SU-DHL-6 (cell line): Measurements from ENCODE around the gene CDH13.

Experiments
- H2AFZ ChIP-seq: fragments of 200-600 bp; sonication (generic); 2 replicates; pipeline ENCODE4 v1.6.1; 2014; ENCODE audit warnings: low read depth, mild to moderate bottlenecking, moderate library complexity, mixed read lengths, antibody characterized with exemption, low read length; ENCODE audit not compliant: severe bottlenecking
- H3F3A ChIP-seq: fragments of 200-600 bp; shearing (Covaris generic); 2 replicates; pipeline ENCODE4 v1.6.0; 2016; ENCODE audit warnings: antibody characterized with exemption, mild to moderate bottlenecking; ENCODE audit not compliant: insufficient read depth
- H3K27ac ChIP-seq: fragments of 200-600 bp; sonication (generic); 2 replicates; pipeline ENCODE4 v1.5.1; 2016; ENCODE audit warnings: low read depth, mild to moderate bottlenecking, low read length, moderate library complexity, mixed read lengths
- H3K27me3 ChIP-seq: fragments of 200-600 bp; sonication (generic), shearing (Covaris generic); 2 replicates; pipeline ENCODE4 v1.6.0; 2014; ENCODE audit warnings: mild to moderate bottlenecking, low read length
- H3K36me3 ChIP-seq: fragments of 200-600 bp; sonication (generic); 2 replicates; pipeline ENCODE4 v1.6.1; 2014; ENCODE audit warnings: mild to moderate bottlenecking, low read length, mixed read lengths
- H3K4me2 ChIP-seq: fragments of 300-600, 200-600 bp; shearing (Covaris generic), sonication (generic); 2 replicates; pipeline ENCODE4 v1.6.0; 2014; ENCODE audit warnings: low read length, low read depth, mild to moderate bottlenecking; ENCODE audit not compliant: poor library complexity, severe bottlenecking
- H3K4me3 ChIP-seq: fragments of 200-600 bp; sonication (generic); 2 replicates; pipeline ENCODE4 v1.5.1; 2014; ENCODE audit warnings: antibody characterized with exemption, low read length, mild to moderate bottlenecking, mixed read lengths; ENCODE audit not compliant: insufficient read depth, poor library complexity, severe bottlenecking
- H3K79me2 ChIP-seq: fragments of 200-600 bp; sonication (generic); 2 replicates; pipeline ENCODE4 v1.6.1; 2014; ENCODE audit warnings: mild to moderate bottlenecking, low read length, moderate library complexity; ENCODE audit not compliant: insufficient read depth
- H3K9ac ChIP-seq: fragments of 200-600 bp; sonication (generic); 2 replicates; pipeline ENCODE4 v1.7.0; 2014; ENCODE audit warnings: mild to moderate bottlenecking, low read length
- H3K9me2 ChIP-seq: fragments of 200-600 bp; sonication (generic); replicated peaks from 2 replicates; pipeline ENCODE4 v1.6.1; 2014; ENCODE audit warnings: low read length; ENCODE audit not compliant: insufficient read depth
- H3K9me3 ChIP-seq: fragments of 200-600 bp; sonication (generic); 2 replicates; pipeline ENCODE4 v1.6.1; 2014; ENCODE audit warnings: low read length, mixed read lengths; ENCODE audit not compliant: insufficient read depth
- H4K20me1 ChIP-seq: fragments of 200-600 bp; sonication (generic); 2 replicates; pipeline ENCODE4 v1.6.1; 2014; ENCODE audit warnings: low read depth, mild to moderate bottlenecking, antibody characterized with exemption, low read length, moderate library complexity, mixed read lengths
- CTCF ChIP-seq: fragments of 200-600 bp; sonication (generic); IDR thresholded peaks from one replicate; pipeline ENCODE4 v1.5.1; 2017; ENCODE audit warnings: antibody characterized with exemption, mild to moderate bottlenecking, low read length, moderate library complexity; ENCODE audit not compliant: insufficient read depth, poor library complexity, severe bottlenecking
- EZH2phosphoT487 ChIP-seq: fragments of 200-600 bp; sonication (generic), shearing (Covaris generic); conservative IDR thresholded peaks from 2 replicates; pipeline ENCODE4 v1.6.1; 2018; ENCODE audit warnings: mild to moderate bottlenecking, antibody characterized with exemption, low read length, moderate library complexity, mixed read lengths

CDH13 gene

GRCh38 chr16:82763371-82763770 lies 136.6 kb downstream of the CDH13 start:
- H3F3A ChIP-seq = no peaks in the 10 kb centered on the region
- TF ChIP-seq EZH2phosphoT487 (no peak), CTCF (no peak)
- no peaks in the 10 kb centered on the region for H3K9me3 ChIP-seq
- no peak overlapping the region for H3K4me3 ChIP-seq
- no peaks in the 10 kb centered on the region for H3K79me2 ChIP-seq
- no peak overlapping the region for H2AFZ ChIP-seq
- no peak overlapping the region for H3K27ac ChIP-seq
- H3K9me2 ChIP-seq = no peaks in the 10 kb centered on the region
- H3K4me2 ChIP-seq = no peak overlapping the region
- no peaks in the 10 kb centered on the region for H3K27me3 ChIP-seq
- no peak overlapping the region for H3K9ac ChIP-seq
- no peaks in the 10 kb centered on the region for H4K20me1 ChIP-seq
- H3K36me3 ChIP-seq = no peaks in the 10 kb centered on the region

- TF ChIP-seq EZH2phosphoT487 (no peak), CTCF (no peak)
- Histone ChIP-seq H4K20me1 (no peaks in the 10 kb centered on the region), H3K9me2 (no peaks in the 10 kb centered on the region), H3K79me2 (no peaks in the 10 kb centered on the region), H3K4me2 (no peak overlapping the region), H3K27ac (no peak overlapping the region), H3K9ac (no peak overlapping the region), H3K27me3 (no peaks in the 10 kb centered on the region), H3K4me3 (no peak overlapping the region), H2AFZ (no peak overlapping the region), H3K9me3 (no peaks in the 10 kb centered on the region), H3F3A (no peaks in the 10 kb centered on the region), H3K36me3 (no peaks in the 10 kb centered on the region)
Measured at GRCh38 chr16:82767198-82767597, 140.4 kb downstream of the CDH13 start.

- Histone ChIP-seq H3K79me2 (no peaks in the 10 kb centered on the region), H3F3A (no peaks in the 10 kb centered on the region), H3K36me3 (no peaks in the 10 kb centered on the region), H3K9me2 (no peaks in the 10 kb centered on the region), H3K4me3 (no peak overlapping the region), H3K27ac (no peak overlapping the region), H3K4me2 (no peak overlapping the region), H3K9me3 (no peaks in the 10 kb centered on the region), H3K9ac (no peak overlapping the region), H4K20me1 (no peaks in the 10 kb centered on the region), H3K27me3 (no peaks in the 10 kb centered on the region), H2AFZ (no peak overlapping the region)
- TF ChIP-seq CTCF (no peak), EZH2phosphoT487 (no peak)
Measured at GRCh38 chr16:82767808-82768207, 141.0 kb downstream of the CDH13 start.
